K562 (cell line): ENCODE data around the gene WDR83. TPM values are rescaled to one million over a fixed set of nuclear protein-coding genes. Genes with fewer than 3 reads are reported as not detected.

Source experiments
- BCLAF1 ChIP-seq, 2 experiments: fragments of 450-650 bp in 1 of 2; IDR thresholded peaks; 2 replicates each; pipeline ENCODE4 v1.6.1; 2011 to 2017; ENCODE audit warnings: low read depth in 2 of 2, antibody characterized with exemption in 1 of 2, borderline replicate concordance in 1 of 2, low read length in 1 of 2, mild to moderate bottlenecking in 1 of 2, mixed read lengths in 1 of 2; ENCODE audit not compliant: control insufficient read depth in 1 of 2
- BRCA1 ChIP-seq, 2 experiments: fragments of 450-650 bp in 1 of 2; sonication (generic) in 1 of 2; formaldehyde crosslinking in 1 of 2; IDR thresholded peaks; 2 replicates each; pipeline versions ENCODE4 v1.5.0 to v1.6.1; 2017 to 2020; ENCODE audit warnings: mild to moderate bottlenecking in 1 of 2, missing genetic modification reagents in 1 of 2
- CBFA2T3 ChIP-seq: fragments of 450-650 bp; IDR thresholded peaks from 2 replicates; pipeline ENCODE4 v1.6.1; 2017
- DACH1 ChIP-seq: fragments of 450-650 bp; IDR thresholded peaks from 2 replicates; pipeline ENCODE4 v1.6.1; 2018; ENCODE audit not compliant: partially characterized antibody
- EHMT2 ChIP-seq: fragments of 450-650 bp; IDR thresholded peaks from 2 replicates; pipeline ENCODE4 v1.6.1; 2018; ENCODE audit warnings: antibody characterized with exemption
- FOXJ2 ChIP-seq: fragments of 200-800 bp; sonication (Bioruptor generic); IDR thresholded peaks from 2 replicates; pipeline ENCODE4 v1.6.1; 2016; ENCODE audit warnings: missing genetic modification characterization, missing compliant biosample characterization
- MXD1 ChIP-seq: fragments of 250-450 bp; sonication (Bioruptor Pico); IDR thresholded peaks from 2 replicates; pipeline ENCODE4 v1.8.0; 2021; ENCODE audit warnings: borderline replicate concordance, mild to moderate bottlenecking, moderate library complexity; ENCODE audit not compliant: poor library complexity, severe bottlenecking
- MXI1 ChIP-seq: IDR thresholded peaks from 2 replicates; pipeline ENCODE4 v1.6.1; 2011; ENCODE audit warnings: low read depth, mild to moderate bottlenecking, improper control_type of control experiment, low read length
- MYBL2 ChIP-seq, 2 experiments: fragments of 450-650 bp in 1 of 2; sonication (generic) in 1 of 2; formaldehyde crosslinking in 1 of 2; IDR thresholded peaks; 2 replicates each; pipeline versions ENCODE4 v1.6.1 to v1.8.1; 2017 to 2022; ENCODE audit warnings: borderline replicate concordance in 1 of 2, inconsistent platforms in 1 of 2, low read depth in 1 of 2, mild to moderate bottlenecking in 1 of 2, missing genetic modification reagents in 1 of 2, moderate library complexity in 1 of 2
- NFYB ChIP-seq: IDR thresholded peaks from 2 replicates; pipeline ENCODE4 v1.6.1; 2011; ENCODE audit warnings: mild to moderate bottlenecking, moderate library complexity; ENCODE audit not compliant: insufficient read length; ENCODE audit errors: extremely low read depth
- SIRT6 ChIP-seq: IDR thresholded peaks from one replicate; pipeline ENCODE4 v1.6.1; 2012; ENCODE audit warnings: low read depth, mild to moderate bottlenecking, control low read depth, inconsistent platforms, low read length, moderate library complexity
- SIX5 ChIP-seq, 2 experiments: IDR thresholded peaks; 2 replicates each; pipeline ENCODE4 v1.6.1; 2011; ENCODE audit warnings: low read length in 2 of 2, borderline replicate concordance in 1 of 2, low read depth in 1 of 2, mild to moderate bottlenecking in 1 of 2, moderate library complexity in 1 of 2; ENCODE audit not compliant: insufficient read depth in 1 of 2
- SMAD4 ChIP-seq: fragments of 250-450 bp; sonication (Bioruptor Pico); conservative IDR thresholded peaks from 2 replicates; pipeline ENCODE4 v1.8.0; 2021; ENCODE audit warnings: inconsistent platforms, mild to moderate bottlenecking, moderate library complexity
- SRSF9 ChIP-seq: fragments of 200-400 bp; formaldehyde crosslinking; IDR thresholded peaks from 2 replicates; pipeline ENCODE4 v1.6.1; 2017; ENCODE audit warnings: low read depth, low read length, borderline replicate concordance
- TFAM ChIP-seq: fragments of 250-450 bp; sonication (Bioruptor Pico); conservative IDR thresholded peaks from 2 replicates; pipeline ENCODE4 v1.5.0; 2021; ENCODE audit warnings: mild to moderate bottlenecking, moderate library complexity
- TRIM28 ChIP-seq: fragments of 450-650 bp; IDR thresholded peaks from 2 replicates; pipeline ENCODE4 v1.6.1; 2017
- ZMIZ1 ChIP-seq, 2 experiments: fragments of 150-350 bp in 1 of 2; IDR thresholded peaks; 2 replicates each; pipeline ENCODE4 v1.6.1; 2012 to 2016; ENCODE audit warnings: low read depth in 2 of 2, low read length in 2 of 2, mild to moderate bottlenecking in 1 of 2, moderate library complexity in 1 of 2
- ZNF165 ChIP-seq: fragments of 250-450 bp; sonication (Bioruptor Pico); IDR thresholded peaks from 2 replicates; pipeline ENCODE4 v1.4.0; 2020; ENCODE audit warnings: borderline replicate concordance
- ZNF263 ChIP-seq: sonication (generic); formaldehyde crosslinking; IDR thresholded peaks from 2 replicates; pipeline ENCODE4 v1.8.0; 2022; ENCODE audit warnings: mild to moderate bottlenecking, missing genetic modification reagents, borderline replicate concordance
- ZNF77 ChIP-seq: fragments of 250-450 bp; sonication (Bioruptor Pico); IDR thresholded peaks from 2 replicates; pipeline ENCODE4 v1.5.0; 2020
- polyA plus RNA-seq, 8 experiments: library from polyadenylated mRNA; depleted of rRNA in 4 of 8; stranded (reverse) in 5 of 8; unstranded in 3 of 8; fragments of >200 nt; fragmentation: Nextera tagmentation in 2 of 8; fragmentation: Illumina TruSeq in 1 of 8; extraction: Ambion mirVana in 2 of 8; extraction: Trizol in 1 of 8; gene quantifications; 2 replicates each; pipeline versions ENCODE4 v1.2.1 to v1.2.3, GENCODE V29; 2011 to 2014; ENCODE audit warnings: inconsistent platforms in 1 of 8, missing spikeins in 1 of 8
- total RNA-seq, 7 experiments: library from RNA; depleted of rRNA in 6 of 7; stranded (reverse); fragments of >200 nt in 6 of 7; fragmentation: Illumina TruSeq in 2 of 7; extraction: Trizol in 2 of 7; gene quantifications; 2 replicates each; pipeline versions ENCODE4 v1.2.1 to v1.2.3, GENCODE V29; 2011 to 2021; ENCODE audit warnings: low replicate concordance in 1 of 7

WDR83 gene
- total and polyA plus RNA-seq, 9 of the 15 experiments (the other 6 are each of a cell fraction or from before 2014, with no cell fraction given): 0.52 to 21.3 (median 4.2) TPM

- TF ChIP-seq SIX5 (IDR thresholded peaks at IDR 0.05; ENCODE audit: borderline replicate concordance in 1 of 2, insufficient read depth in 1 of 2, low read depth in 1 of 2, low read length in 2 of 2): peak; percentile 74 to 80
- no peak for TF ChIP-seq TFAM (CRISPR knock-in tag)
- TF ChIP-seq BCLAF1 (IDR thresholded peaks at IDR 0.05; ENCODE audit: borderline replicate concordance in 1 of 2, control insufficient read depth in 1 of 2, low read depth in 2 of 2, low read length in 1 of 2): no peak
- no peak for TF ChIP-seq SRSF9
- TF ChIP-seq FOXJ2: no peak
- no peak for TF ChIP-seq ZNF165 (CRISPR knock-in tag)
- TF ChIP-seq ZNF77 (CRISPR knock-in tag): no peak
- no peak for TF ChIP-seq NFYB
- no peak for TF ChIP-seq DACH1
- no peak for TF ChIP-seq EHMT2
- TF ChIP-seq SIRT6: no peak
- no peak for TF ChIP-seq MYBL2 (IDR thresholded peaks at IDR 0.05; ENCODE audit: low read depth)
- TF ChIP-seq MYBL2 (CRISPR knock-in tag; IDR thresholded peaks at IDR 0.05; ENCODE audit: borderline replicate concordance): no peak
- TF ChIP-seq SMAD4 (CRISPR knock-in tag): no peak
- TF ChIP-seq CBFA2T3: no peak
- TF ChIP-seq MXI1: peak; percentile 98
- TF ChIP-seq BRCA1 (IDR thresholded peaks at IDR 0.05): no peak
- no peak for TF ChIP-seq BRCA1 (CRISPR knock-in tag; IDR thresholded peaks at IDR 0.05)
- no peak for TF ChIP-seq ZMIZ1 (IDR thresholded peaks at IDR 0.05; ENCODE audit: low read depth in 2 of 2, low read length in 2 of 2)
- TF ChIP-seq MXD1 (CRISPR knock-in tag): peak; percentile 78
- TF ChIP-seq TRIM28: no peak
- 0 out of 2 replicates have a peak, but pooled peaks have one; percentile 10 for TF ChIP-seq ZNF263 (CRISPR knock-in tag)
Measured at GRCh38 chr19:12723641-12724426, 57.2 kb downstream of the WDR83 start, which contains the start of gene TNPO2 (continued).
